GM19043 (cell line): Measurements from ENCODE around the gene MAP7D2.

Experiments
- ATAC-seq: cut with Tn5 transposase; IDR thresholded peaks from one replicate; pipeline ENCODE4 v1.9.1; 2021; ENCODE audit warnings: low read depth; ENCODE audit not compliant: unreplicated experiment

The MAP7D2 gene

GRCh38 chrX:20116087-20116576 lies 575 bp downstream of the MAP7D2 start:
- ATAC-seq: no peak

GRCh38 chrX:20112022-20112774 lies 4.5 kb downstream of the MAP7D2 start:
- no peak for ATAC-seq

GRCh38 chrX:20111271-20111670 lies 5.4 kb downstream of the MAP7D2 start:
- ATAC-seq: no peak

- no peak for ATAC-seq
Measured at GRCh38 chrX:20101934-20102581, 14.6 kb downstream of the MAP7D2 start.

- no peak for ATAC-seq
Measured at GRCh38 chrX:20091499-20091898, 25.2 kb downstream of the MAP7D2 start.

- no peak for ATAC-seq
Measured at GRCh38 chrX:20089845-20090244, 26.9 kb downstream of the MAP7D2 start.

- no peak for ATAC-seq
Measured at GRCh38 chrX:20080277-20080676, 36.4 kb downstream of the MAP7D2 start.

- ATAC-seq: no peak
Measured at GRCh38 chrX:20071511-20072079, 45.1 kb downstream of the MAP7D2 start.

GRCh38 chrX:20067709-20068561 lies 48.8 kb downstream of the MAP7D2 start:
- ATAC-seq: no peak

GRCh38 chrX:20066968-20067708 lies 49.6 kb downstream of the MAP7D2 start:
- peak; percentile 57 for ATAC-seq

- no peak for ATAC-seq
Measured at GRCh38 chrX:20063716-20064351, 52.9 kb downstream of the MAP7D2 start.

GRCh38 chrX:20063153-20063552 lies 53.6 kb downstream of the MAP7D2 start:
- no peak for ATAC-seq

- no peak for ATAC-seq
Measured at GRCh38 chrX:20061855-20062254, 54.9 kb downstream of the MAP7D2 start.

- ATAC-seq: peak; percentile 39
Measured at GRCh38 chrX:20060961-20061748, 55.6 kb downstream of the MAP7D2 start.

GRCh38 chrX:20059467-20060128 lies 57.1 kb downstream of the MAP7D2 start:
- no peak for ATAC-seq

GRCh38 chrX:20057479-20057878 lies 59.2 kb downstream of the MAP7D2 start:
- ATAC-seq: no peak

- ATAC-seq: no peak
Measured at GRCh38 chrX:20056704-20057103, 60.0 kb downstream of the MAP7D2 start.

GRCh38 chrX:20053537-20053936 lies 63.2 kb downstream of the MAP7D2 start:
- no peak for ATAC-seq
